Endothelial cell of umbilical vein (primary cell): ENCODE measurements around the gene CEP57L1. TPM values are rescaled to one million over a fixed set of nuclear protein-coding genes. Genes with fewer than 3 reads are reported as not detected.

ENCODE experiments used
- BruUV-seq: library from RNA; stranded (reverse); fragments of 400-500 nt; replicated peaks from 2 replicates; lab custom pipeline; 2021; lab: Mats Ljungman, UMichigan
- CTCF ChIA-PET: fragments of 300-600, 350-600 bp; sonication (Branson Sonifier 250); formaldehyde crosslinking; loops from one replicate; lab custom pipeline; 2021; ENCODE audit warnings: antibody characterized with exemption, inconsistent platforms; lab: Charles Lee
- POLR2A ChIA-PET: fragments of 300-600, 350-600 bp; sonication (Branson Sonifier 250); formaldehyde crosslinking; loops from one replicate; lab custom pipeline; 2021; ENCODE audit warnings: antibody characterized with exemption, inconsistent platforms; lab: Charles Lee
- DNase-seq: peaks from one replicate; pipeline ENCODE4 v3.0.0-alpha.2; 2011; ENCODE audit warnings: low read depth, low spot score
- FAIRE-seq: peaks from 2 replicates; lab custom pipeline; 2011; peaks lifted over from hg19 to GRCh38; lab: Jason Lieb, UNC
- H2AFZ ChIP-seq: 2 replicates; pipeline ENCODE4 v1.6.0; 2012; ENCODE audit warnings: low read depth, low read length, control low read depth, inconsistent platforms
- H3K27ac ChIP-seq: 2 replicates; pipeline ENCODE4 v1.5.1; 2011; ENCODE audit warnings: low read depth, mild to moderate bottlenecking, control low read depth, low read length, moderate library complexity; ENCODE audit not compliant: insufficient read depth
- H3K27me3 ChIP-seq, 2 experiments: 2 replicates each; pipeline versions ENCODE4 v1.6.0 to v1.6.1; 2011; ENCODE audit warnings: low read length in 2 of 2, mixed read lengths in 1 of 2; ENCODE audit not compliant: control insufficient read depth in 2 of 2, insufficient read depth in 2 of 2
- H3K36me3 ChIP-seq, 2 experiments: 2 replicates in 1 of 2; 3 replicates in 1 of 2; pipeline ENCODE4 v1.5.1; 2011; ENCODE audit warnings: low read length in 2 of 2, mild to moderate bottlenecking in 1 of 2, moderate library complexity in 1 of 2; ENCODE audit not compliant: control insufficient read depth in 2 of 2, insufficient read depth in 2 of 2; ENCODE audit errors: extremely low read depth in 1 of 2
- H3K4me1 ChIP-seq: 3 replicates; pipeline ENCODE4 v1.5.1; 2011; ENCODE audit warnings: mild to moderate bottlenecking, low read length; ENCODE audit not compliant: control insufficient read depth, insufficient read depth; ENCODE audit errors: extremely low read depth
- H3K4me2 ChIP-seq: 2 replicates; pipeline ENCODE4 v1.6.1; 2011; ENCODE audit warnings: low read length, control low read depth, mixed read lengths; ENCODE audit not compliant: insufficient read depth
- H3K4me3 ChIP-seq, 3 experiments: fragments of 200-600 bp in 1 of 3; sonication (generic), shearing (Covaris generic) in 1 of 3; replicated peaks in 1 of 3; 2 replicates each; pipeline ENCODE4 v1.5.1; 2011 to 2016; ENCODE audit warnings: control low read depth in 3 of 3, low read length in 3 of 3, mild to moderate bottlenecking in 2 of 3, inconsistent platforms in 1 of 3, low read depth in 1 of 3, moderate library complexity in 1 of 3; ENCODE audit not compliant: insufficient read depth in 1 of 3
- H3K79me2 ChIP-seq: 2 replicates; pipeline ENCODE4 v1.6.0; 2012; ENCODE audit warnings: low read length, inconsistent platforms; ENCODE audit not compliant: control insufficient read depth, insufficient read depth
- H3K9ac ChIP-seq: replicated peaks from 2 replicates; pipeline ENCODE3; 2011; ENCODE audit warnings: low read length, control low read depth; ENCODE audit not compliant: insufficient read depth; ENCODE audit errors: extremely low read depth
- H3K9me1 ChIP-seq: replicated peaks from 3 replicates; pipeline ENCODE4 v1.6.0; 2011; ENCODE audit warnings: mild to moderate bottlenecking, low read length; ENCODE audit not compliant: control insufficient read depth, insufficient read depth; ENCODE audit errors: extremely low read depth
- H3K9me3 ChIP-seq: replicated peaks from 2 replicates; pipeline ENCODE4 v1.5.1; 2012; ENCODE audit warnings: low read length, inconsistent platforms; ENCODE audit not compliant: control insufficient read depth, insufficient read depth
- H4K20me1 ChIP-seq: replicated peaks from 2 replicates; pipeline ENCODE3; 2011; ENCODE audit warnings: mild to moderate bottlenecking, low read length; ENCODE audit not compliant: control insufficient read depth, insufficient read depth; ENCODE audit errors: extremely low read depth
- EZH2 ChIP-seq: IDR thresholded peaks from 2 replicates; pipeline ENCODE4 v1.6.1; 2012; ENCODE audit warnings: borderline replicate concordance, low read depth, mild to moderate bottlenecking, moderate library complexity, low read length, inconsistent platforms; ENCODE audit not compliant: severe bottlenecking
- FOS ChIP-seq: IDR thresholded peaks from 2 replicates; pipeline ENCODE4 v1.6.1; 2011; ENCODE audit warnings: mild to moderate bottlenecking, low read length, moderate library complexity, borderline replicate concordance; ENCODE audit not compliant: insufficient read depth
- GATA2 ChIP-seq: IDR thresholded peaks from 2 replicates; pipeline ENCODE4 v1.7.0; 2011; ENCODE audit warnings: low read depth, mild to moderate bottlenecking, moderate library complexity, mixed read lengths, low read length; ENCODE audit not compliant: insufficient read length, insufficient read depth
- JUN ChIP-seq: IDR thresholded peaks from 2 replicates; pipeline ENCODE4 v1.6.1; 2011; ENCODE audit warnings: borderline replicate concordance, low read depth; ENCODE audit not compliant: insufficient read length, insufficient read depth
- MAX ChIP-seq: IDR thresholded peaks from 2 replicates; pipeline ENCODE4 v1.6.1; 2011; ENCODE audit not compliant: insufficient read depth, insufficient read length
- MYC ChIP-seq: IDR thresholded peaks from one replicate; pipeline ENCODE4 v1.6.1; 2011; ENCODE audit warnings: mild to moderate bottlenecking, low read depth, low read length
- POLR2A ChIP-seq: IDR thresholded peaks from 2 replicates; pipeline ENCODE4 v1.6.1; 2012; ENCODE audit warnings: low read depth, mild to moderate bottlenecking, control low read depth, low read length
- POLR2AphosphoS5 ChIP-seq: IDR thresholded peaks from 2 replicates; pipeline ENCODE4 v1.6.1; 2012; ENCODE audit warnings: low read depth, mild to moderate bottlenecking, control low read depth, low read length, moderate library complexity; ENCODE audit not compliant: insufficient read depth
- dilution Hi-C: fragments of 300-500 bp; cut with MboI; formaldehyde crosslinking; loops from one replicate; pipeline ENCODE4 v1.15.0; 2019; ENCODE audit warnings: low sequenced_read_pairs; ENCODE audit not compliant: extremely low pct_ligation_motif_present
- intact Hi-C: fragments of 100-400 bp; cut with micrococcal nuclease; formaldehyde crosslinking; loops from one replicate; pipeline ENCODE4 v1.10.0; 2022
- polyA plus RNA-seq, 4 experiments: library from polyadenylated mRNA; depleted of rRNA in 3 of 4; stranded (reverse) in 3 of 4; unstranded in 1 of 4; fragments of >200 nt; gene quantifications; 2 replicates each; pipeline versions ENCODE4 v1.2.1 to v1.2.3, GENCODE V29; 2011 to 2012; ENCODE audit warnings: missing spikeins in 1 of 4
- total RNA-seq: library from RNA; stranded (reverse); gene quantifications from 2 replicates; pipeline ENCODE4 v1.2.3, GENCODE V29; 2021
- TF ChIP-seq, protein P1 (sequence below), 2 donors: IDR thresholded peaks; 1 replicate in 1 of 2; 2 replicates in 1 of 2; pipeline ENCODE4 v1.5.1; 2011; ENCODE audit warnings: low read length in 2 of 2, mild to moderate bottlenecking in 2 of 2, moderate library complexity in 2 of 2, control low read depth in 1 of 2, inconsistent platforms in 1 of 2, low read depth in 1 of 2; ENCODE audit not compliant: insufficient read depth in 1 of 2; ENCODE audit errors: extremely low read depth in 1 of 2

CEP57L1 gene
- total and polyA plus RNA-seq, 2 donors (not counting 3 experiments of a cell fraction or from before 2014, with no cell fraction given) = 7.8 to 20.9 TPM

GRCh38 chr6:109166673-109167072 lies 71.4 kb downstream of the CEP57L1 start:
- H3K4me3 ChIP-seq = no peak overlapping the region
- H3K9me1 ChIP-seq = no peaks in the 10 kb centered on the region
- TF ChIP-seq GATA2 = no peak
- no peak for TF ChIP-seq MAX
- TF ChIP-seq POLR2AphosphoS5 = no peak
- no peak for TF ChIP-seq FOS
- TF ChIP-seq POLR2A = no peak
- TF ChIP-seq JUN = no peak
- TF ChIP-seq, protein P1, sequence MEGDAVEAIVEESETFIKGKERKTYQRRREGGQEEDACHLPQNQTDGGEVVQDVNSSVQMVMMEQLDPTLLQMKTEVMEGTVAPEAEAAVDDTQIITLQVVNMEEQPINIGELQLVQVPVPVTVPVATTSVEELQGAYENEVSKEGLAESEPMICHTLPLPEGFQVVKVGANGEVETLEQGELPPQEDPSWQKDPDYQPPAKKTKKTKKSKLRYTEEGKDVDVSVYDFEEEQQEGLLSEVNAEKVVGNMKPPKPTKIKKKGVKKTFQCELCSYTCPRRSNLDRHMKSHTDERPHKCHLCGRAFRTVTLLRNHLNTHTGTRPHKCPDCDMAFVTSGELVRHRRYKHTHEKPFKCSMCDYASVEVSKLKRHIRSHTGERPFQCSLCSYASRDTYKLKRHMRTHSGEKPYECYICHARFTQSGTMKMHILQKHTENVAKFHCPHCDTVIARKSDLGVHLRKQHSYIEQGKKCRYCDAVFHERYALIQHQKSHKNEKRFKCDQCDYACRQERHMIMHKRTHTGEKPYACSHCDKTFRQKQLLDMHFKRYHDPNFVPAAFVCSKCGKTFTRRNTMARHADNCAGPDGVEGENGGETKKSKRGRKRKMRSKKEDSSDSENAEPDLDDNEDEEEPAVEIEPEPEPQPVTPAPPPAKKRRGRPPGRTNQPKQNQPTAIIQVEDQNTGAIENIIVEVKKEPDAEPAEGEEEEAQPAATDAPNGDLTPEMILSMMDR (IDR thresholded peaks at IDR 0.05; ENCODE audit: extremely low read depth in 1 of 2, insufficient read depth in 1 of 2, low read depth in 1 of 2, low read length in 2 of 2) = no peak
- no peak for TF ChIP-seq EZH2
- TF ChIP-seq MYC = no peak
- H3K27me3 ChIP-seq = no peaks in the 10 kb centered on the region
- no peaks in the 10 kb centered on the region for H3K79me2 ChIP-seq
- H3K36me3 ChIP-seq = peaks cover 0 to 2% of the 10 kb centered on the region in 2 experiments
- H4K20me1 ChIP-seq = no peaks in the 10 kb centered on the region
- BruUV-seq = no TSS peak
- ChIA-PET POLR2A (no interaction called here), CTCF (no interaction called here)
- H3K27ac ChIP-seq = no peak overlapping the region
- no peak overlapping the region for H3K9ac ChIP-seq
- DNase-seq (no peak), FAIRE-seq (no peak)
- no peaks in the 10 kb centered on the region for H3K4me1 ChIP-seq
- no peaks in the 10 kb centered on the region for H3K9me3 ChIP-seq
- dilution Hi-C loops (no loop called here), intact Hi-C loops (no loop called here)
- no peak overlapping the region for H3K4me2 ChIP-seq
- H2AFZ ChIP-seq = no peak overlapping the region
